HL-60 (cell line): ENCODE data around the gene HLA-C.

Source experiments
- DNase-seq, 2 experiments: peaks; one replicate each; pipeline ENCODE4 v3.0.0-alpha.2; 2010 to 2020; ENCODE audit warnings: low read depth in 1 of 2, low spot score in 1 of 2
- H3K27ac ChIP-seq: fragments of 250-450 bp; sonication (Bioruptor Pico); replicated peaks from 2 replicates; pipeline ENCODE4 v1.5.1; 2020; ENCODE audit warnings: mild to moderate bottlenecking, moderate library complexity
- H3K27me3 ChIP-seq: fragments of 250-450 bp; sonication (Bioruptor Pico); 2 replicates; pipeline ENCODE4 v1.5.1; 2021; ENCODE audit warnings: mild to moderate bottlenecking, moderate library complexity; ENCODE audit not compliant: insufficient read depth, poor library complexity, severe bottlenecking
- H3K4me3 ChIP-seq: replicated peaks from 2 replicates; pipeline ENCODE4 v1.5.1; 2011; ENCODE audit warnings: mild to moderate bottlenecking, control low read depth, low read length; ENCODE audit not compliant: insufficient read depth
- GABPA ChIP-seq: IDR thresholded peaks from 2 replicates; pipeline ENCODE4 v1.6.1; 2012; ENCODE audit warnings: low read depth
- POLR2AphosphoS5 ChIP-seq: IDR thresholded peaks from 2 replicates; pipeline ENCODE4 v1.6.1; 2012; ENCODE audit warnings: low read depth
- SPI1 ChIP-seq: IDR thresholded peaks from 2 replicates; pipeline ENCODE4 v1.6.1; 2012; ENCODE audit warnings: low read depth, mild to moderate bottlenecking, borderline replicate concordance
- TF ChIP-seq, protein P1 (sequence below): IDR thresholded peaks from one replicate; pipeline ENCODE4 v1.5.1; 2011; ENCODE audit warnings: low read length, control low read depth, inconsistent platforms; ENCODE audit not compliant: insufficient read depth
- TF ChIP-seq, protein P2 (sequence below): IDR thresholded peaks from 2 replicates; pipeline ENCODE4 v1.6.1; 2012; ENCODE audit warnings: low read depth; ENCODE audit not compliant: insufficient replicate concordance

HLA-C gene

GRCh38 chr6:31305703-31306219 is 33.9 kb upstream of the HLA-C start:
- TF ChIP-seq GABPA, result no peak
- TF ChIP-seq POLR2AphosphoS5, result no peak
- Histone ChIP-seq H3K27me3 (peaks cover 3% of the 10 kb centered on the region), H3K27ac (no peak overlapping the region), H3K4me3 (no peak overlapping the region)
- no peak for DNase-seq

DNA sequence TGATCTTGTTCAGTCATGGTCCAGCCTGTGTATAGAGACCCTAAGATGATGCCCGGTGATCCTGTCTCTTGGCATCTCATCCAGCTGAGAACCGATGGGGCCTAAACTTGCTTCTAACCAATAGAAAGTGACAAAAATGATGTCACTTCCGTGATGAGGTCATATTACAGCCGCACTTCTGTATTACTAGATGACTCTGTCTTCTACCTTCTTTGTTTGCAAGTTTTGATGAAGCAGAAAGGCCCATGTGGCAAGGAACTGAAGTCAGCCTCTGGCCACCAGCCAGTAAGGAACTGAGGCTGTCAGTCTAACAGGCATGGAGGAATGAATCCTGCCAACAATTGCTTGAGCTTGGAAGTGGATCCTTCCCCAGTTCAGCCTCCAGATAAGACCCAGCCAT is 32.8 kb upstream of the HLA-C start:
- Histone ChIP-seq H3K27ac (no peak overlapping the region), H3K27me3 (peaks cover 3% of the 10 kb centered on the region), H3K4me3 (no peak overlapping the region)
- no peak for DNase-seq
- TF ChIP-seq, protein P1, sequence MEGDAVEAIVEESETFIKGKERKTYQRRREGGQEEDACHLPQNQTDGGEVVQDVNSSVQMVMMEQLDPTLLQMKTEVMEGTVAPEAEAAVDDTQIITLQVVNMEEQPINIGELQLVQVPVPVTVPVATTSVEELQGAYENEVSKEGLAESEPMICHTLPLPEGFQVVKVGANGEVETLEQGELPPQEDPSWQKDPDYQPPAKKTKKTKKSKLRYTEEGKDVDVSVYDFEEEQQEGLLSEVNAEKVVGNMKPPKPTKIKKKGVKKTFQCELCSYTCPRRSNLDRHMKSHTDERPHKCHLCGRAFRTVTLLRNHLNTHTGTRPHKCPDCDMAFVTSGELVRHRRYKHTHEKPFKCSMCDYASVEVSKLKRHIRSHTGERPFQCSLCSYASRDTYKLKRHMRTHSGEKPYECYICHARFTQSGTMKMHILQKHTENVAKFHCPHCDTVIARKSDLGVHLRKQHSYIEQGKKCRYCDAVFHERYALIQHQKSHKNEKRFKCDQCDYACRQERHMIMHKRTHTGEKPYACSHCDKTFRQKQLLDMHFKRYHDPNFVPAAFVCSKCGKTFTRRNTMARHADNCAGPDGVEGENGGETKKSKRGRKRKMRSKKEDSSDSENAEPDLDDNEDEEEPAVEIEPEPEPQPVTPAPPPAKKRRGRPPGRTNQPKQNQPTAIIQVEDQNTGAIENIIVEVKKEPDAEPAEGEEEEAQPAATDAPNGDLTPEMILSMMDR, result no peak
- TF ChIP-seq, protein P2, sequence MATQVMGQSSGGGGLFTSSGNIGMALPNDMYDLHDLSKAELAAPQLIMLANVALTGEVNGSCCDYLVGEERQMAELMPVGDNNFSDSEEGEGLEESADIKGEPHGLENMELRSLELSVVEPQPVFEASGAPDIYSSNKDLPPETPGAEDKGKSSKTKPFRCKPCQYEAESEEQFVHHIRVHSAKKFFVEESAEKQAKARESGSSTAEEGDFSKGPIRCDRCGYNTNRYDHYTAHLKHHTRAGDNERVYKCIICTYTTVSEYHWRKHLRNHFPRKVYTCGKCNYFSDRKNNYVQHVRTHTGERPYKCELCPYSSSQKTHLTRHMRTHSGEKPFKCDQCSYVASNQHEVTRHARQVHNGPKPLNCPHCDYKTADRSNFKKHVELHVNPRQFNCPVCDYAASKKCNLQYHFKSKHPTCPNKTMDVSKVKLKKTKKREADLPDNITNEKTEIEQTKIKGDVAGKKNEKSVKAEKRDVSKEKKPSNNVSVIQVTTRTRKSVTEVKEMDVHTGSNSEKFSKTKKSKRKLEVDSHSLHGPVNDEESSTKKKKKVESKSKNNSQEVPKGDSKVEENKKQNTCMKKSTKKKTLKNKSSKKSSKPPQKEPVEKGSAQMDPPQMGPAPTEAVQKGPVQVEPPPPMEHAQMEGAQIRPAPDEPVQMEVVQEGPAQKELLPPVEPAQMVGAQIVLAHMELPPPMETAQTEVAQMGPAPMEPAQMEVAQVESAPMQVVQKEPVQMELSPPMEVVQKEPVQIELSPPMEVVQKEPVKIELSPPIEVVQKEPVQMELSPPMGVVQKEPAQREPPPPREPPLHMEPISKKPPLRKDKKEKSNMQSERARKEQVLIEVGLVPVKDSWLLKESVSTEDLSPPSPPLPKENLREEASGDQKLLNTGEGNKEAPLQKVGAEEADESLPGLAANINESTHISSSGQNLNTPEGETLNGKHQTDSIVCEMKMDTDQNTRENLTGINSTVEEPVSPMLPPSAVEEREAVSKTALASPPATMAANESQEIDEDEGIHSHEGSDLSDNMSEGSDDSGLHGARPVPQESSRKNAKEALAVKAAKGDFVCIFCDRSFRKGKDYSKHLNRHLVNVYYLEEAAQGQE, result no peak
- TF ChIP-seq SPI1 (no peak), GABPA (no peak), POLR2AphosphoS5 (no peak)

DNA sequence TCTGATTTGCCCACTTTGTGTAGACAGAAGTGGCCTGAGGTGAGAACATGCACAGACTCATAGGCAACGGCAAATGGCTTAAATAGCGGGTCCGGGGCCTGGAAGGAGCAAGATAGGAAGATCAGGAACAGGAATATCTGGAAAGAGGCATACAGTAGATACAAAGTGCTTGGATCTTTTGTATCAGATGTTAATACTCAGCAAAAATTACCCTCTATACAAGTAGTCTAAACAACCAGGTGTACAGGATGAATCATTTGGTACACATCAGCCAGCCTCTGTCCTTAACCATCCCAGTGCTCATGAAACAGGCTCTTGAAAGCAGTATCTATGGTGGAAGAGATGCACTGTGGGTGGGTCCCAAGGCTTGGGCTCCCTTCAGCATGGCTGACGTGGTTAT is 28.9 kb upstream of the HLA-C start:
- no peaks in the 10 kb centered on the region for H3K27me3 ChIP-seq

DNA sequence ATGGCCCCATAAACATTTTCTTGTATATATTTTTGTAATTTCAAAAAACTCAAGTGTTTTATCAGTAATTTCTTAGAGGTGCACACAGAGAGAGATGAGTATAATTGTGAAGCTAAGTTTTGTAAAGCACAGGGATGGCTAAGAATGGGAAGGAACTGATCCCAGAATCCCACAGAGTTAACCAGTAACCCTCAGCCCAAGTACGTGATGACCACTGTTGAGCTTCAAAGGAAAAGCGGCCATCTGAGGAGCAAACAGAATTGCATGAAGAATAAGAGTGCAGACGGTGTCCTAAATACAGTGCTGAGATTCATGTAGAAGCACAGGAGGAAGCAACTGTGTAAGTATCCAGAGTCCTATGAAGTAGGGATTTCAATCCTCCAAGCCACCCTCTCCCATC is 28.1 kb upstream of the HLA-C start:
- Histone ChIP-seq H3K27me3 (no peaks in the 10 kb centered on the region), H3K27ac (no peak overlapping the region), H3K4me3 (no peak overlapping the region)
- no peak for DNase-seq
- TF ChIP-seq SPI1 (no peak), POLR2AphosphoS5 (no peak), GABPA (no peak)
- TF ChIP-seq, protein P2, result no peak
- TF ChIP-seq, protein P1, result no peak

More for the DNA sequence above, 28.9 kb upstream of the HLA-C start:
- Histone ChIP-seq H3K27ac (no peak overlapping the region), H3K4me3 (no peak overlapping the region)
- DNase-seq, result no peak
- TF ChIP-seq POLR2AphosphoS5 (no peak), SPI1 (no peak)
- TF ChIP-seq, protein P1, result no peak
